COLO829 (cell line): Measurements from ENCODE around the gene AEN.
"Not testable (repeated sequence)": the region's sequence is repeated elsewhere in the genome, so short reads cannot be mapped to it uniquely, and the experiment has no call there.

Experiments
- DNase-seq: peaks from one replicate; pipeline ENCODE4 v3.0.0; 2012; ENCODE audit warnings: low spot score

The AEN gene

DNA sequence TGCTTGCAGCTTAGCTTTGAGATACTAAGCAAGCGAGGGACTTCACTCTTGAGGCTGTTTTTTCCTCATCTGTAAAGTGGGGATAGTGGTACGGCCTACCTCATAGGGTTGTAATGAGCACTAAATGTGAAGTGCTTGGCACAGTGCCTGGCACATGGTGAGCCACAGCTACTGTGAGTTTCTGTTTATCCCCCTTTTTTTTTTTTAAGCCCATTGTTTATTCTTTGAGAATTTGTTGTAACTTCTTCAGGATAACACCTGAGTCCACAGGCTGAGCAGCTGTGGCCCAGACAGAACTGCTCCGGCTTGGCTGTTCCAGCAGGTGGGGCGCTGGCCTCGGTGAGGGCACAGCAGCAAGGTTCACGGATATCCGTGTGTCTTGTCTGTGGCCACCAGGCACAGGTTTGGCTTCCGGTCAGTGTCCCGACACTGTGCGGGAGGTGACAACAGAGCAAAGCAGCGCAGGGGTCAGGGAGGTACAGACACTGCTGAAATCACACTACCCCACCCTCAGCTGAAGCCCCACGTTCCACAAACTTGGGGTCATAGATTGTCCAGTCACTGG lies 10.4 kb downstream of the AEN start:
- no peak for DNase-seq

DNA sequence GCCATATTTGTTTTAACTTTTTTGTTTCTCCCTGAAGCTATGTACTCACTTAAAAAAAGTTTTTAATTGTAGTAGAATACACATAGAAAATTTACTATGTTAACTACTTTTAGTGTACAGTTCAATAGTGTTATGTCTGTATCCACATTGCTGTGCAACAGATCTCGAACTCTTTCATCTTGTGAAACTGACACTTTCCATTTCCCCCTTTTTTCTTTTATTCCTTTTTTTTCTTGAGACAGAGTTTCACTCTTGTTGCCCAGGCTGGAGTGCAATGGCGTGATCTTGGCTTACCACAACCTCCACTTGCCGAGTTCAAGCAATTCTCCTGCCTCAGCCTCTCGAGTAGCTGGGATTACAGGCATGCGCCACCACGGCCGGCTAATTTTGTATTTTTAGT lies 11.7 kb downstream of the AEN start:
- DNase-seq = not testable (repeated sequence)

DNA sequence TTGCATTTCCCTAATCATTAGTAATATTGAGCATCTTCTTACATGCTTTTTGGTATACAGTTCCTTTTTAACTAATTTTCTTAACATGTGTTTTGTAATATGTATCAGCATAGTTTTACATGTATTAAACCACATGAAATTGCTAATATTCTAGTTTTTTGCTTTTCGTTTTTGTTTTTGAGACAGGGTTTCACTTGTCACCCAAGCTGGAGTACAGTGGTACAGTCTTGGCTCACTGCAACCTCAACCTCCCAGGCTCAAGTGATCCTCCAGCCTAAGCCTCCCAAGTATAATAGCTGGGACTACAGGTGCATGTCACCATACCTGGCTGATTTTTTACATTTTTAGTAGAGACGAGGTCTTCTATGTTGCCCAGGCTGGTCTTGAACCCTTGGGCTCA lies 13.3 kb downstream of the AEN start:
- DNase-seq = no peak

DNA sequence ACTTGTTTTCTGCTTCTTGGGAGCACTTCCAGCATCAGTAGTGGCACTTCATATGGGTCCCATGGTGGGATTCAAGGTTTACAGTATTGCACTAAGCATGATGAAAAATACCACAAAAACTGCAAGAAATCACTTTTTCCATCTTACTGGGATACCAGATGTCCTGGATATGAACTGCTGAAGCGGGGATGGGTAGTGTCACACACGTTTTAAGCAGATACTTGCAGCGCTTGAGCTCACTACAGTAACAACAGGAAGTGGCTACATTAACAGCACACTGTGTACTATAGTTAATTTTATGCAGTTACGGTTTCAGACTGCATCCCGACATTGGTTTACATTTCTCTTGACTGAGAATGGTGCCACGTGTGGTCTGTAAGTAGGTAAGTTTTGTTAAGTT lies 14.2 kb downstream of the AEN start:
- no peak for DNase-seq

DNA sequence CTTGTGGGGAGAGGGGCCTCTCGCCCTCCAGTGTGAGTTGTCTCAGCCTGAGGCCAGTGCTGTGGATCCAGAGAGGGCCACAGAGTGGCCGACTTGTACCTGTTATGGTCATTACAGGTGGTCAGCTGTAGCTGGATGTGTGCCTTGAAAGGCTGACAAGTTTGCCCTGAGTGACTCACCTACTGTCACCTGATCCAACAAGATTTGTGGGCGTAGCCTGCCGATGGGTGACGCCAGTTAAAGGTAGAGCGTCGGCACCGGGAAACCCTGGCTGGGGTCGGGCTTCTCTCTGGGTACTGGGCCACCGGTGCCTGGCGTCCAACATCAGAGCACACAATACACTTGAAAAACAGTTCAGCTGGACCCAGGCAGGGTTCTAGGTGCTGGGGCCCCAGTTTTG lies 14.9 kb downstream of the AEN start:
- DNase-seq = no peak

DNA sequence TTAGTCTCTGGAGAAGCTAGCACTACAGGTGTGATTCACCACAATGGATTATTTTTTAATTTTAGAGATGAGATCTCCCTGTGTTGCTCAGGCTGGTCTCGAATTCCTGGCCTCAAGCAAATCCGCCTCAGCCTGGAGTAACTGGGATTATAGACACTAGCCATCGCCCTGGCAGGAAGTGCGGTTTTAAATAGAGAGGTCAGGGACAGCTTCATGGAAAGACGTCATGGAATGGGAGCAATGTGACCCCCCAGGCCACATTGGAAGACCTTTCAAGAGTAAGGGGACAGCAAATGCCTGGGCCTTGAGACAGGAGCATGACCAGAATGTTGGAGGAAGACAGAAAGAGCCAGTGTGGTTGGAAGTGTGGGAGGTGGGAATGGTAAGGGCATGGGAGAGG lies 15.5 kb downstream of the AEN start:
- DNase-seq = no peak

DNA sequence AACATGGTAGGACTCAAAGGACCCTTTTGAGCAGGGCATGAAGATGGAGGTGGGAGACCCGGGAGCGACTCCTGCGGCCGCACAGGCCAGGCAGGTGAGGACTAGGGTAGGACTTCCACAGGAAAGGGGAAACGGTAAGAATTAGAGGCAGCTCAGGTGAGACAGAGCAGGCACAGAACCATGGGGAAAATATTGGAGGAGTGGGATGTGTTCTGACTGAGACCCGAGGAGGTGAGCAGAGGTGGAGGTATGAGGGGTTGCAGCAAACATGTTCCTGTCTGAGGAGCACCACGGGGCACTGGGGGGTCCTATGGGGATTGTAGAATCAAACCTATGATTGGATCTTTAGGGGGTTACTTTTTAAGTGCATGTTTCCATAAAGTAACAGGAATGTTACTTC lies 16.3 kb downstream of the AEN start:
- DNase-seq = no peak

DNA sequence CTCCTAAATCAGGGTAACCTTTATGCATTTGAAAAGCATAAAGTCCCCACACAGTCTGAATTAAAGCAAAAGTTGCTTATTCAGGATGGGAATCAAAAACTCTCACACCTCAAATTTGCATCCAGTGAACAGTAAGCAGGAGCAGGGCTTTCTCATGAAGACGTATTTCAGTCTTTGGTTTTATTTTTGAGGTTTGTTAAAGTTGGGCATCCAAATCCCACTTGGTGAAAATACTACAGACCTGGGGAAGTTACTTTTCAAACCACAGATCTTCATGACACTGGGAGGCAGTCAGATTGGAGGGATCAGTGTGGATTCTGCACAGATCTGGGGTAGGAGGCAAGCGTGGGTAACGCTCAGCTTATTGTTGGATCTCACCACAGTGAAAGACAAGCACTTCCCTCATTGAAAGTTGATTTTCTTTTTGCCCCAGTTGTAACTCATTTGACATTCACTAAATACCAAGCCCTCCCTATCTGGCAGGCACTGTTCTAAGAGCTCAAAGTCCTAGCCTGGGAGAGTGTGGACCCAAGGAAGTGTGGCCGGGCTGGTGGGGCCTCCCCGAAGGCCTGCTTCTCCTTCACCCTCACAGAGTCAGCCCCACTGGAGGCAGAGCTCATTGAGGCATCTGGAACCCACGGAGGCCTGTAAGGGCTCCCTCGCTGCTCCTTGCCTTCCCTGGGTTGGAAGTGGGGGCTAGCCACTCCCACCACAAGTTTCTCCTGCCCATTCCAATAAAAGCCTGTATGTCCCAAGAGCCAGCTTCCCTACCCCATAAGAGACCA lies 16.9 kb downstream of the AEN start:
- no peak for DNase-seq

DNA sequence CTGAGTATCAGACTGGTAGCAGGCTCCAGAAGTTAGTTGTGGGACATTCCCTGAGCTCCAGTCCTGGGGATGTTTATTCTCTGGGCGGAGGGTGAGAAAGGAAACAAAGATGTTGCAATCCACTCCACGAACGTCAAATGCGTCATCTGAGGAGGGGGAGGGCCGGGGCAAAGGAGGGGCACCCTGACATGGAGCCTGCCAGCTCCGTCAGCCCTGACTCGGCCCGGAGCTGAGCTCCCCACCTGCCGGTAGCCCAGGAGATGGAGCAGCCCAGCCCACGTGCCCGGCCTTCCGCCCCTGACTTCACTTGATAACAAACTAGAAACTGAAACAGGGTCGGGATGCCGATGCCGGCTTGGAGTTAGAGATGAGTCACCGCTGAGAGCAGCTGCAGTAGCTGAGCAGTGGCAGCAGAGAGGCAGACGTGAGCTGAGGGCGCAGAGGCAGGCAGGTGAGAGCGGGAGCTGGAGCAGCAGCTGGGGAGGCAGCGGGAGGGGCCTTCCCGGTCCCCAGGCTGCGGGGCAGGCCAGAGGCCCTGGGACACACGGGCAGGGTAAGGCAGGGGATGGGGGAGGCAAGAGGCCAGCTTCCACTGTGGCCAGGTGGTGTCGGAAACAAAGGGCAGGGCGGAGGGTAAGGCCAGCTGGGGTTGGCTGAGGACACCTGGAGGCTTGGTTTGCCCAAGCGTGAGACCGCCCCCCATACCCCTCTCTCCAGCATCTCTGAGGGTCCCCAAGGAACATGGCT lies 17.7 kb downstream of the AEN start, which contains the start of gene ISG20:
Gene ISG20 (plus strand): TSS at position 391 of the 747 bp plus-strand sequence. CDS start 351 bp downstream, at position 742.
- peak; percentile 98 for DNase-seq

DNA sequence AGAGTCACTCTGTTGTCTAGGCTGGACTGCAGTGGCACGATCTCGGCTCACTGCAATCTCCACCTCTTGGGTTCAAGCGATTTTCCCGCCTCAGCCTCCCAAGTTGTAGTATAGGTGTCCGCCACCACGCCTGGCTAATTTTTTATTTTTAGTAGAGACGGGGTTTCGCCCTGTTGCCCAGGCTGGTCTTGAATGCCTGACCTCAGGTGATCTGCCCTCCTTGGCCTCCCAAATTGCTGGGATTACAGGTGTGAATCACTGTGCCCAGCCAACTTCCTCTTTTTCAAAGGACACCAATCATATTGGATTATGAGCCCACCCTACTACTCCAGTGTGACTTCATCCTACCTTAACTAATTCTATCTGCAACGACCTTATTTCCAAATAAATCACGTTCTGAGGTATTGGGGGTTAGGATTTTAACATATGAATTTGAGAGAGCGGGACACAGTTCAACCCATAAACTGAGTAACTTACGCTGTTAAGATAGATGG lies 20.9 kb downstream of the AEN start:
- DNase-seq = no peak

DNA sequence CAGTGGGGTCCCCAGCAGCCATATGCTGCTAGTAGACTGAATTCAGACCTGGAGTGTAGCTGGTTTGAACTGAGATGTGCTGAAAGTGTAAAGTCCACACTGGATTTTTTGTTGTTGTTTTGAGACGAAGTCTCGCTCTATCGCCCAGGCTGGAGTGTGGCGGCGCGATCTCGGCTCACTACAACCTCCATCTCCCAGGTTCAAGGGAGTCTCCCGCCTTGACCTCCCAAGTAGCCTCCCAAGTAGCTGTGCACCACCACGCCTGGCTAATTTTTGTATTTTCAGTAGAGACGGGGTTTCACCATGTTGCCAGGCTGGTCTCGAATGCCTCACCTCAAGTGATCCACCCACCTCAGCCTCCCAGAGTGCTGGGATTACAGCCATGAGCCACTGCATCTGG lies 21.4 kb downstream of the AEN start:
- not testable (repeated sequence) for DNase-seq

DNA sequence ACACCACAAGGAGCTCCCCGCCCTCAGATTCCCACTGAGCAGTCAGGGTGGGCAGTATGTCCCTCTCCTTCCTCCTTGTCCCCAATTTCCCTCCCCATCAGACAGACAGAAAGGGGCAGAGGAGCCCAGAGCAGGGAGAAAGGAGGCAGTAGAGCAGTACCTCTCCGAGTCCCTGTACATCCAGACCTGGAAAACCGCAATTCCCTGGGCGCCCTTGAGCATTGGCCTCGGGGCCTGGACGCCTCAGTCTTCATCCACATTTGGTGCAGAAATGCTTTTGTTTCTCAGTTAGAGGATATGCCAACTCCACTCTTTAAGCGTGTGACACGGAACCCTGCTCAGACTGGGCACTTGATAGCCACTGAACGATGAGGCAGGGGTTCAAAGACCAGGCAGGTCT lies 23.6 kb downstream of the AEN start:
- DNase-seq = no peak

DNA sequence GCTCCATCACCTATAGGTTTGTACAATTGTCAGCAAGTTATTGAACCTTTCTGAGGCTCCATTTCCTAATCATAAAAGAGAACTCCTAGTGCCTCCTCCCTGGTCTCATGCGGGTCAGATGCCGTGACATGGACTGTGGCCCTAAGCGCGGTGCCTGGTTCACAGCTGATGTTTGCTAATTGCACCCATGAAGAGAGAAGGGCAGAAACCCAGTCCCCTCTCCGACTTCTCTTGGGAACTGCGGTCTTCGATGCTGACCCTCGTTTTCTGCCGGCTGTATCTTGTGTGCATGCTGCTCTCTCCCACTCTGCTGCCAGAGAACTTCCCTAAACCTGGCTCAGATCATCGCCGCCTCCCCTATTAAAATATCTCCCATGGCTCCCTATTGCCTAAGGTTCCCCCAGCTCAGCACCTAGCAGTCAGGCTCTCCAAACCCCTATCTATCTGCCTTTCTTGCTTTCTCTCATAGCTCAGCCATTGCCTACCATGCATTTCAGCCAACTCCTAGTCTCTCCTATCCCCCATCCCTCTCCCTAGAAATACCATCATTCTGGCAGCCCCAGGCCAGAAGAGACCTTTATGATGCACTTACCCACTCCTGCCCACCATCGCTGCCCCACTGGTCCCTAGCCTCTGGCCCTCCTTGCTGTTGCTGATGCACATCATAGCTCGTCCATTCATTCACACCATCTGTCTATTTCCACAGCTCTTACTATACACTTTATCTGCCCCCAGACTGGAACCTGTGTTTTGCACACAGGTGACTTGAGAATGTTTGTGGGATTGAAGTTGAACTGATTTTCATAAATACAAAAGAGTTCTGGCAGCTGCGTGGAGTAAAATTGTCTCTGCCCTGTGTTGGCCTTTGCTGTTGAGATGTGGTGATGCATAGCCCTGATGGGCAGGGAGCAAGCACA lies 24.3 kb downstream of the AEN start:
- no peak for DNase-seq

DNA sequence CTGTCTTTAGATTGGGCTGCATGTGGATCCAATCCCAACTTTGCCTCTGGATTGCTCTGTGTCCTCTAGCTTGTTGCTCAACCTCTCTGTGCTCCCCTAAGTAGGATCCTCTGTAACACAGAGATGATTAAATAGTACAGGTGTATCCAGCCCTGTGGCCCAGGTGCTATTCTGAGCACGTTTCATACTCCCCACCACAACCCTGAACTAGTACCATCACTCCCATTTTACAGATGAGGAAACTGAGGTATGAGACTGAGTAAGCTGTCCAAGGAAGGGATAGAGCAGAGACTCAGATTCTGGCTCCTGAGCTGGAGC lies 24.9 kb downstream of the AEN start:
- no peak for DNase-seq

DNA sequence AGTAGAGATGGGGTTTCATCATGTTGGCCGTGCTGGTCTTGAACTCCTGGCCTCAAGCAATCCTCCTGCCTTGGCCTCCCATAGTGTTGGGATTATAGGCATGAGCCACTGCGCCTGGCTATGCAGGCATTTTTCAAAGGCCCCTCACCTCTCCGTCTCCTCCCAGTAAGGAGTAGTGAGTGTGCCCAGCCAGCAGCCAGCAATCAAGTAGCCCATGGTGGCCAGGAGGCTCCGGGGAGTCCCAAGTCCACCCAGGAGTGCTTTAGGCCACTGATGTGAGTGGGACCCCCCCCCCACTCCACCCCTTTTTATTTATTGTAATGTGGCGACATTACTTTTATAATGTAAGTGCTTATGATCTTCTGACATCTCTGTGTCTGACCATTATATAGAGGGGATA lies 25.8 kb downstream of the AEN start:
- DNase-seq = no peak

DNA sequence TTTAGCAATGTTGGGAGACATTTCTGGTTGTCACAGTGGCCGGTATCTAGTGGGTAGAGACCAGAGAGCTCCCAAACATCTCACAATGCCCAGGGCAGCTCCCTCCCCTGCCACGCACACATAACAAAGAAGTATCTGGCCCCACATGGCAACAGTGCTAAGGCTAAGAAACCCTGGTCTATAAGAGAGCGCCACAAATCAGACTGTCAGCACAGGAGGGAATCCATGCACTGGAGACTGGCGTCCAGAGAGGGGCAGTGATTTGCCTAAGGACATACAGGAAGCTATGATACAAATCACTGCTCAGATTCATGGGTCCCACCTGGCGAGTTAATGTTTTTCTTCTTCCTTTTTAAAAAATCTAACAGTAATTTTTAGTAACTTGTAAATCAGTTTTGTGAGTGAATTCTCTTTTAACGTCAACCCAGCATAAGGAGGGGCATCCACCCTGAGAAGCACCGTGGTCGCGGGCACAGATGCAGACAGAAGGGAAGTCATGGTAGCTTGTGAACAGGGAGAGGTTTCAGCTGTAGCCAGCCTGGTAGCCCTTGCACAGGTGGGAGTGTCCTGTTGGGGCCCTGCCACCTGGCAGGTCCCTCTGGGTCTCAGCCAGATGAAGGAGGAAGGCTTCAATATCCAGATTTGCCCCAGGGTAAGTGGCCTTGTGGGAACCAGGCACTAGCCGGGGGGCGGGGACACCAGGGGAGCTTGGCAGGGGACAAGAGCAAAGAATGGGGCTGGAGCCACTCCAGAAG lies 26.4 kb downstream of the AEN start:
- DNase-seq = no peak

DNA sequence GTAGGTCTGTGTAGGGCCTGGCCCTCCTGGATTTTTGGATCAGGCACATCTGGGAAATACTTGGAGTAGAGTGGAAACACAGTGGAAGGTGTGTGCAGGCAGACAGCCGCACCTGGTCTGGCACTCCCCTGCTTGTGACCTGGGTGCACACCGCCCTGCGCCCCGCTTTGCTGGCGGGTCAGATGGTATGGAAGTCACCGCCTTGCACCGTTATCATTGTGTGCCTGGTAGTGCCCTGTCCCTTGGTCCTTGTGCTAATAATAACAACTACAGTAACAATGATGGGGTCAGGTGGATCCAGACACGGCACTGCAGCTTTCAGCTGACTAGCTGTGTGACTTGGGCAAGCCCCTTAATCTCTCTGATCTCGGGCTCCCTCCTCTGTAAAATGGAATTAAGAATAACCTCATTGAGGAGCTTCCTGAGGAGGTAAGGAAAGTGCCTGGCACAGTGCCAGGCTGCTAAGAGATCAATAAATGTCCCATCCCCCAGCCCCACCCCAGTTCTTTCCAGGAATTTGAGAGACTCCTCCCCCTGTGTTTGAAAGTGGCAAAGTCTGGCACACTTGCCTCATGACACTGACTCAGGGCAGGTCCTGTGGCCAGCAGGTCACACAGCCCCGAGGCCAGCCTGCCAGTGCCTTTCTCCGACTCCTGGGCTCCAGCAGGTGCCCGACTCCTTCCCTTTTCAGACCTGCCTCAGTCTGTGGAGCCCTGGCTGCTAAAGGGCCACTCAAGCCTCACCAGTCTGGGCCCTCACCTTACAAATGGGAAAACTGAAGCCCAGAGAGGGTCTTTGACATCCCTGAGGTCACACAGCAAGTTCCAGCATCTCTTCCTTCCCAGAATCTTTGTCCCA lies 27.4 kb downstream of the AEN start:
- peak; percentile 61 for DNase-seq

DNA sequence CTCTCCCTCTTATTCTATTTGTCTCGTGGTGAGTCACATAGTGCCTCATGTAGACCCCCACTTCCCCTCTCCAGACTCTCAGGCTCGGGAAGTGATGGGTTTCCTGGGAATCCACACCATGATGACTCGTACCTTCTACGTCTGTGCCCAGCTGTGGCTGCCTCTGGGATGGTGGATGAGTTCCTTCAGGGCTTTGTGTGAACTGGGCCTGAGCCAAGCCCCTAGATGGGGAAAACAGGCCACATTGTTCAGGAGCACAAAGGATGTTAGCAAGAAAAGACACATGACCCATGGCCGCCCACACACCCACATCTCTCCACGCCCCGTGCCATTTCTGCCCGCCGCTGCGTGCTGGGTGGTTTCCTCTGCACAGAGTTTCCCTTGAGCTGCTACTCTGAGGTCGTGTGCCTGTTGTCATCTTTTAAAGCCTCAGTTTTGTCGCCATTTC lies 28.2 kb downstream of the AEN start:
- peak; percentile 99 for DNase-seq

DNA sequence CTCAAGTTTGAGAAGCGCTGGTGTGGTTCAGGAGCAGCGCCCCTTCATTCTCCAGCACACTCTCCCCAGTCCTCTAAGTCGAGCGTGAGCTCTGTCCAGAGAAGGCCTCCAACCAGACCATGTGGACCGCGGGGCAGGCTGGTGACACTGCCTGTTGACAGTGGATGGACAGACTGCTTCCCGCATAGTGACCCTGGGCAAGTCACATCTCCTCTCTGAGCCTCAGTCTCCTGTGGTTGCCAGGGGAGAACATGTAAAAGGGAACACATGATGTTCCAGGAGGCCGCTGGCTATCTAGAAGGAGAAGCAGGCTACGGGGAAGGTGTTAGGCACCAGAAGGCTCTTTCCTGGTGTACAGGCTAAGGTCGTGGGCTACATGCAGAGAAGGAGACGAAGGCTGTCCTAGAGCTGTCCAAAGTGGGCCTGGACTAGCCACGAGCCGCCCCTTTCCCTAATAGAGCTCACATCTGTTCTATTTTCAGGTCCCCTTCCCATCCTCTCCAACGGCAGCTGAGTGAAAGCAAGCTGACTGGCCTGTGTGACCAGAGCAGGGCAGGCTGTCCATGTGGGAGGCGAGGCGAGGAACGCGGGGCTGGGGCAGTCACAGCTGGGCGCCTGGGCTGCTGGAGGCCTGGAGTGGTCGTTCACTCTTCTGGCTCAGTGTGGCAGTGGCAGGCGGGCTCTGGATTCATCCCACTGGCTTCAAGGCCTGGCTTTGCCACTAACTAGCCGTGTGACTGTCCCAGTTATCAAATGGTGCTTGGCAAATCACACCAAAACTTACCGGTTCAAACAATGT lies 28.8 kb downstream of the AEN start:
- no peak for DNase-seq
